Ishikawa (cell line): ENCODE measurements around the gene PDK1.

Source experiments
- CEBPB ChIP-seq: IDR thresholded peaks from 2 replicates; pipeline ENCODE4 v1.6.1; 2012
- CREB1 ChIP-seq: IDR thresholded peaks from 2 replicates; pipeline ENCODE4 v1.6.1; 2012; ENCODE audit warnings: low read depth
- EP300 ChIP-seq: IDR thresholded peaks from 2 replicates; pipeline ENCODE4 v1.6.1; 2012; ENCODE audit warnings: borderline replicate concordance
- NFIC ChIP-seq: IDR thresholded peaks from 2 replicates; pipeline ENCODE4 v1.6.1; 2012
- RAD21 ChIP-seq: IDR thresholded peaks from 2 replicates; pipeline ENCODE4 v1.6.1; 2012; ENCODE audit warnings: low read depth
- REST ChIP-seq: IDR thresholded peaks from 2 replicates; pipeline ENCODE4 v1.6.1; 2012; ENCODE audit warnings: low read depth, mild to moderate bottlenecking
- TAF1 ChIP-seq: IDR thresholded peaks from 2 replicates; pipeline ENCODE4 v1.6.1; 2012; ENCODE audit warnings: low read depth, mild to moderate bottlenecking
- TCF12 ChIP-seq: IDR thresholded peaks from 2 replicates; pipeline ENCODE4 v1.6.1; 2012; ENCODE audit warnings: low read depth
- USF1 ChIP-seq: IDR thresholded peaks from 2 replicates; pipeline ENCODE4 v1.6.1; 2012
- YY1 ChIP-seq: IDR thresholded peaks from 2 replicates; pipeline ENCODE4 v1.6.1; 2012; ENCODE audit warnings: low read depth

DNA sequence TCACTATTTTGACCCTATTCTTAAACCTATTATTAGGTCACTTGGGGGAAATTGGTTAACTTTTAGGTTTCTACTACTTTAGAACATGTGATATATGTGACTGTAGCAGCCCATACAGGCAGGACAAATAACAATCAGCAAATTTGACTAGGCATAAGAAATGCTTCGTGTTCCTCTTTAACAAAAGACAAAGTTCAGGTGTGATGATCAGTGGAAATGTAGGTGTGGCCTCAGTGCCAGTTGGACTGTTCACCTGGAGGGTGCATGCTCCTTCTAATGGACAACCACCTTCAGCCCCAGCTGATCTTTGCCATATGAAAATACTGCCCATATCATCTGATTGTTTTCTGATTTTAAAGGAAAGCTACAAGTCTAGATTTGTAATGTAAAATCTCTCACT lies 6.4 kb downstream of the PDK1 start:
- no peak for TF ChIP-seq CREB1
- no peak for TF ChIP-seq TCF12
- no peak for TF ChIP-seq RAD21
- TF ChIP-seq EP300, result no peak
- no peak for TF ChIP-seq NFIC
- TF ChIP-seq USF1, result no peak
- no peak for TF ChIP-seq CEBPB
- TF ChIP-seq YY1, result no peak
- no peak for TF ChIP-seq REST
- no peak for TF ChIP-seq TAF1
